Fibroblast of skin of left quadriceps (primary cell): Measurements from ENCODE around the gene ZYG11B.
"Not testable (repeated sequence)": the region's sequence is repeated elsewhere in the genome, so short reads cannot be mapped to it uniquely, and the experiment has no call there.

Experiments
- DNase-seq, 2 experiments: peaks; one replicate each; pipeline ENCODE4 v3.0.0-alpha.2; 2013; ENCODE audit warnings: low read depth in 2 of 2

ZYG11B gene

DNA sequence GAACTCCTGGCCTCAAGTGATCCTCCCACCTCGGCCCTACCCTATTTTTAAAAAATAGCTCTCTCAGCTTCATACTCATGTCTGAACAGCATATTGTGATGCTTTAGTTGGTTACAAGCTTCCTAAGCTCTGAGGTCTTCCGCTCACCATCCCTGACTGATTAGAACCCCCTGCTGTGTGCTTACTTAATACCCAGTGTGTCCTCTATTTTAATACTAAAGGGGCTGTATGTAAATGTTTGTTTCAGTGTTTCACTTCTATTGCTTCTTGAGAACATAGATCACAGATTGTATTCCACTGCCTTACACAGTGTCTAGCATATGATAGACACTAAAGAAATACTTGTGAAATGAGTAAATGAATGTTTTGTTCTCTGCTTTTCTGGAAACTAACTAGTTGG lies 29.8 kb downstream of the ZYG11B start:
- no peak for DNase-seq

DNA sequence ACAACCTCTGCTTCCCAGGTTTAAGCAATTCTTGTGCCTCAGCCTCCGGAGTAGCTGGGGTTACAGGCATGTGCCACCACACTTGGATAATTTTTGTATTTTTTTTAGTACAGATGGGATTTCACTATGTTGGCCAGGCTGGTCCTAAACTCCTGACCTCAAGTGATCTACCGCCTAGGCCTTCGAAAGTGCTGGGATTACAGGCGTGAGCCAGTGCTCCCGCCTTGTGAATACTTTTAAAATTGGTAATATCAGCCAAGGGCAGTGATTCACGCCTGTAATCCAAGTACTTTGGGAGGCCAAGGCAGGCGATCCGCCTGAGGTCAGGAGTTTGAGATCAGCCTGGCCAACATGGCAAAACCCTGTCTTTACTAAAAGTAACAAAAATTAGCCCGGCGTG lies 33.7 kb downstream of the ZYG11B start:
- no peak for DNase-seq

DNA sequence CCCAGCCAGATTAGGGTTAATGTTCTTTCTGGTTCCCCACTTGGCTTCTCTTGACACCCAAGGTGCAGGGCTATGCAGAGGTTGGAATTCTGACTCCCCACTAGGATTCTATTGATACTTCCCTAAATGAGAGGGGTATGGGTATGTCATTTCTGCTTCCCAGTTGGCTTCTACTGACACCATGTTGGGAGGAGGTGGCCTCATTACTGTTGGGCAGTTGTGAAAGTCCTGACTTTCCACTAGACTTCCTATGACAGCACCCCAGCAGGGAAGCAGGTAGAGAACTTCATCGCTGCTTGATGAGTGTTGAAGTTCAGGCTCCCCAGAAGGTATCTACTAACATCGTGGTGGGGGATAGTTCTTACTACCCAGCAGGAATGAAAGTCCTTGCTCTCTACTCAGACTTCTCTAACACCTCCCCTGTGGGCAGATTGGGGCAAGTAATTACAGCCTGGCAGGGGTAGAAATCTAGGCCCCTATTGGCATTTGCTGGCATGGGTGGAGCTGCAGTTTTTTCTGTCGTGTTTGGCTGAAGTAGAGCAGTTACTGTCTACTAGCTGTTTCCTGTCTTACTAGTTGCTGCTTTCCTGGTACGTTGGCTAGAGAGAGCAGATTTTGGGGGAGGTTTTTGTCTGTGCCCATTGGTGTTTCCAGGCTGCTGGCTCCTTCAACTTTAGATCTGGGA lies 41.5 kb downstream of the ZYG11B start:
- no peak for DNase-seq

DNA sequence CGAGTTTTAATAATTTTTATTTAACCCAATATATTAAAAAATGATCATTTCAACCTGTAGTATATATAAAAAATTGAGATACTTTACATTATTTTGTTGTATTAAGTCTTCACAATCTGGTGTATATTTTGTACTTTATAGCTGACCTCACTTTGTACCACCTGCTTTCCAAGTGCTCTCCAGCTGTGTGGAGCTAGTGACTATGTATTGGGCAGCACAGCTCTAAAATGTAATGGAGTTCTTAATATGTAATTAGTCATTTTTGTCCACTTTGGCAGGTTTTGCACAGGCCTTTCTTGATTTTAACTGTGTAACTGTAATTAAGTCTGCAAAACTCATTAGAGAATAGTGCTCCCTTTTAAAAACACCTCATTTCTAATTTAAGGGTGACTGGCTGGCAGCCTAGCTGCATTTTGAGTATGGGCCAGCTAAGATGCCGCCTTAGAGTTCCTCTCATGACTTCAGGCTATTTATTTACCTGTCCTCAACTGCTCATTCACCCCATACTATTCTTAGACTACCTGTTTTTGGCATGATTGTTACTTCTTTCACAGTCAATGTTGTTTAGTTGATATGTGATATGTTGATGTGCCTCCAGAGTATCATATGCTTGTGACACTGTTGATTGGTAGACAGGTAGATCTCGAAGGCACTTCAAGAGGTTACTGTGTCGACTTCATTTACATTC lies 43.2 kb downstream of the ZYG11B start:
- no peak for DNase-seq

DNA sequence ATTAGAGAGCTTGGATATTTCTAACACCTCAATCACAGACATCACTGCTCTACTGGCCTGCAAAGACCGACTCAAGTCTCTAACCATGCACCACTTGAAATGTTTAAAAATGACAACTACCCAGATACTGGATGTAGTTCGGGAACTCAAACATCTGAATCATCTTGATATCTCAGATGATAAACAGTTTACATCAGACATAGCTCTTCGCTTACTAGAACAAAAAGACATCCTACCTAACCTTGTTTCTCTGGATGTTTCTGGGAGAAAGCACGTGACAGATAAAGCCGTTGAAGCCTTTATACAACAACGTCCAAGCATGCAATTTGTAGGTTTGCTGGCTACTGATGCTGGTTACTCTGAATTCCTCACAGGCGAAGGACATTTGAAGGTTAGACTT lies 45.1 kb downstream of the ZYG11B start:
- no peak for DNase-seq

- no peak for DNase-seq
Observed at GRCh38 chr1:52786148-52786547, 59.9 kb downstream of the ZYG11B start.

- DNase-seq, result not testable (repeated sequence)
Observed at GRCh38 chr1:52790429-52790828, 64.2 kb downstream of the ZYG11B start.

- DNase-seq, result no peak
Observed at GRCh38 chr1:52792036-52792435, 65.8 kb downstream of the ZYG11B start.

DNA sequence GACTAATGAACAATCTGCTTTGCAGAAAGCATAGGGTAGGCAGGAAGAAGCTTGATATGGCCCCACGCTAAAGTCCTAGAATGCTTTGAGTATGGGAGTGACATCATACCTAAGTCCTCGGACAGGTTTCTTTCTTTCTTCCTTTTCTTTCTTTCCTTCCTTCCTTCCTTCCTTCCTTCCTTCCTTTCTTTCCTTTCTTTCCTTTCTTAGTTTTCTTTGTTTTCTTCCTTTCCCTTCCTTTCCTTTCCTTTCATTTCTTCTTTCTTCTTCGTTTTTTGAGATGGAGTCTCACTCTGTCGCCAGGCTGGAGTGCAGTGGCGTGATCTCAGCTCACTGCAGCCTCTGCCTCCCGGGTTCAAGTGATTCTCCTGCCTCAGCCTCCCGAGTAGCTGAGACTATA lies 67.5 kb downstream of the ZYG11B start:
- DNase-seq, result not testable (repeated sequence)

GRCh38 chr1:52795464-52795863 lies 69.2 kb downstream of the ZYG11B start:
- DNase-seq, result no peak

DNA sequence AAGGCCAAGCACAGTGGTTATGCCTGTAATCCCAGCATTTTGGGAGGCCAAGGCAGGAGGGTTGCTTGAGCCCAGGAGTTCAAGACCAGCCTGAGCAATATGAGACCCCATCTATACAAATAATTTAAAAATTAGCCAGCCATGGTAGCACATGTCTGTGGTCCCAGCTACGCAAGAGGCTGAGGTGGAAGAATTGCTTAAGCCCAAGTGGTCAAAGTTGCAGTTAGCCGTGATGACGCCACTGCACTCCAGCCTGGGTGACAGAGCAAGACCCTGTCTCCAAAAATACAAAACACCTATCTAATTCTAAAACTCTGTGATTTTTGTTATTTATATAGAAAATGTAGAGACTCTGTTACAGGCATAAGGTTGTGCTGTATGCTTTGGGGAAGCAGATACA lies 72.1 kb downstream of the ZYG11B start:
- no peak for DNase-seq

- DNase-seq, result no peak
Observed at GRCh38 chr1:52801011-52801410, 74.8 kb downstream of the ZYG11B start.

- DNase-seq, result not testable (repeated sequence)
Observed at GRCh38 chr1:52804083-52804482, 77.8 kb downstream of the ZYG11B start.

- peak in 1 of 2 experiments; percentile 4 for DNase-seq
Observed at GRCh38 chr1:52814465-52814864, 88.2 kb downstream of the ZYG11B start.

DNA sequence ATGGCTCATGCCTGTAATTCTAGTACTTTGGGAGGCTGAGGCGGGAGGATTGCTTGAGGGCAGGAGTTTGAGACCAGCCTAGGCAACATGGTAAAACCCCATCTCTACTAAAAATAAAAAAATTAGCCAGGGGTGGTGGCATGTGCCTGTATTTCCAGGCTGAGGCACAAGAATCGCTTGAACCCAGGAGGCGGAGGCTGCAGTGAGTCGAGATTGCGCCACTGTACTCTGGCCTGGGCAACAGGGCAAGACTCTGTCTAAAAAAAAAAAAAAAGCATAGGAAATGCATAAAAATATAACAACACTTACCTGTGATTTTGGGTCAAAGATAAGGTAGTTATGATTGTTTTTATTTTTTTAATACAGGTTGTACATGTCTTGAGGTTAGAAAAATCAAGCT lies 94.6 kb downstream of the ZYG11B start:
- DNase-seq, result not testable (repeated sequence)

GRCh38 chr1:52825868-52826267 lies 99.6 kb downstream of the ZYG11B start:
- no peak for DNase-seq

- no peak for DNase-seq
Observed at GRCh38 chr1:52834798-52835197, 108.5 kb downstream of the ZYG11B start.

DNA sequence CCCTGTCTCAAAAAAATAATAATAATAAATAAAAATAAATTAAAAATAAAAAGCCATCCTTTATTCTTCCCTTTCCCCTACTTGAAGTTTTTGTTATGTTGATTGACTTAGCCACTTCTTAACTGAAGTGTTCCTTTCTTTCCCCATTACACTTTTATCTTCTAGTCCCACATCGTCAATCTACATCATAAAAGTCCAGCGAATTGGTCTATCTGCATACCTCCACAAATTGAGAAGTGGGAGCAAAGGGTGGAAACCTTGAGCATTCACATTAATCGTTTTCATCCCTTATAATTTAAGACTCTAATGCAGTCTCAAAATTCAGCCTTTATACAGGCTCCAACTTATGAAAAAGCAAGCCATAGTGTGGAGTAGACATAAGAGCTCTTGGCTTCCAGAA lies 109.8 kb downstream of the ZYG11B start:
- no peak for DNase-seq

DNA sequence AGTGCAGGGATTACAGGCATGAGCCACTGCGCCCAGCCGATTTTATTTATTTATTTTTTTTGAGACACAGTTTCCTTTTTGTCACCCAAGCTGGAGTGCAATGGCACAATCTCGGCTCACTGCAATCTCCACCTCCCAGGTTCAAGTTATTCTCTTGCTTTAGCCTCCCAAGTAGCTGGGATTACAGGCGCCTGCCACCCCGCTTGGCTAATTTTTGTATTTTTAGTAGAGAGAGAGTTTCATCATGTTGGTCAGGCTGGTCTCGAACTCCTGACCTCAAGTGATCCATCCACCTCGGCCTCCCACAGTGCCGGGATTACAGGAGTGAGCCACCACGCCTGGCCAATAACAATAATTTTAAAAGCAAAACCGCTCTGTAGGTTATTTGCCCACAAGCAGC lies 112.9 kb downstream of the ZYG11B start:
- not testable (repeated sequence) for DNase-seq

DNA sequence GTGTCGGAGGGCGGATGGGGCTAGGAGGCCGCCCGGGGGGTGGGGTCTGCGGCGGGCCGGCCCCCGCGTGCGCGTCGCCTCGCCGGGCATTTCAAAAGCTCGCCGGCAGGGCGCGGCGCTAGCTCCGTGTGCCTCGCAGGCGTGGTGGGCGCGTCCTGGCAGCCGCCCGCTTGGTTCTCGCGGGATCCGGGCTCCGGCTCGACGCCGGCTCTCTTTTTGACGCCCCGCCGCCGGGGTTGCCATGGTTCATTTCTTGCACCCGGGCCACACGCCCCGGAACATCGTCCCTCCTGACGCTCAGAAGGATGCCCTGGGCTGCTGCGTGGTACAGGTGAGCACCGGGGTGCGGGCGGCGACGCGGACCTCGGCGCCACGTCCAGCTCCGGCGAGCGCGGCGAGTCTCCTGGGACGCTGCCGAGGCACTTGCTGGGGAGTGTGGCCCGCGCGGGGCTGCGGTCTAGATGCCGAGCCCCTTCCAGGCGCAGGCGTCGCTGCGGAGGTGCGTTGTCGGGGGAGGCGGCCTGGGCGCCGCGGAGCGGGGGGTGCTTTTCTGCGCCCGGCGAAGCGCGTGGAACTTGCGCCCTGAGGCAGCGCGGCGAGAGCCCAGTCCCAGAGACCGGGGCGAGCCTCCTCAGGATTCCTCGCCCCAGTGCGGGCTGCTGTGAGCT lies 116.5 kb downstream of the ZYG11B start, which contains the start of gene ZYG11A:
TSS of gene ZYG11A (plus strand) at position 118 of the 668 bp plus-strand sequence. CDS start at position 242, 124 bp downstream.
- DNase-seq, result peak; percentile 37 to 39

- DNase-seq, result not testable (repeated sequence)
Observed at GRCh38 chr1:52845119-52845518, 118.9 kb downstream of the ZYG11B start.

DNA sequence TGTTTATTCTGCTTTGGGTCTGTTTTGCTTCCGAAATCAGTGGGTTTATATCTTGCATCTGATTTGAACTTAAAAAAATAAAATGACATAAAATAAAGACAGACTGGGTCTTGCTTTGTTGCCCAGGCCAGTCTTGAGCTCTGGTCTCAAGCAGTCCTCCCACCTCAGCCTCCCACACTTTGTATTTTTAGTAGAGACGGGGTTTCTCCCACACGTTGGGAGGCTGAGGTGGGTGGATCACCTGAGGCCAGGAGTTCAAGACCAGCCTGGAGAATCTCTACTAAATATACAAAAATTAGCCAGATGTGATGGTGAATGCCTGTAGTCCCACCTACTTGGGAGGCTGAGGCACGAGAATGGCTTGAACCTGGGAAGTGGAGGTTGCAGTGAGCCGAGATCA lies 122.2 kb downstream of the ZYG11B start:
- no peak for DNase-seq

- DNase-seq, result no peak
Observed at GRCh38 chr1:52850951-52851350, 124.7 kb downstream of the ZYG11B start.
